NOMO-1 treated with DMSO at 0.1 percent for 48 hours (cell line): ENCODE data around the gene CCIN.

ENCODE experiments used
- DNase-seq: peaks from one replicate; lab custom pipeline; 2025; ENCODE audit not compliant: unreplicated experiment; lab: John Stamatoyannopoulos, UW

CCIN gene

DNA sequence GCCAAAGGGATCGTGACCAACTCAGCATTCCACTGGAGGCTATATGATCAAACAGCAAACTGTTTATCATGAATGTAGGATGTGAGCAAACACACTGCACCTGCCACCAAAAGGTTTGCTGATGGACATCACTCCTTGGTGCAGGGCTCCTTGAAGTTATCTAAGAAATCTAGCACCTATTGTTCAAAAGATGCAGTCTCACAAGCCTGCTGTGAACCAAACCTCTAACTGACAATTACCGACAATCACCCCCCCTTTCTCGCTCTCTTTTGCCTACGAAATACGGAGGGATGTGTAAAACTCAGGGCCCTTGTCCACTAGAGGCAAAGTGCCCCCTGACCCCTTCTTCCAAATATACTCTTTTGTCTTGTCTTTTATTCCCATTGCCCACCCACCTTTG, 19.0 kb downstream of the CCIN start:
- DNase-seq = no peak

DNA sequence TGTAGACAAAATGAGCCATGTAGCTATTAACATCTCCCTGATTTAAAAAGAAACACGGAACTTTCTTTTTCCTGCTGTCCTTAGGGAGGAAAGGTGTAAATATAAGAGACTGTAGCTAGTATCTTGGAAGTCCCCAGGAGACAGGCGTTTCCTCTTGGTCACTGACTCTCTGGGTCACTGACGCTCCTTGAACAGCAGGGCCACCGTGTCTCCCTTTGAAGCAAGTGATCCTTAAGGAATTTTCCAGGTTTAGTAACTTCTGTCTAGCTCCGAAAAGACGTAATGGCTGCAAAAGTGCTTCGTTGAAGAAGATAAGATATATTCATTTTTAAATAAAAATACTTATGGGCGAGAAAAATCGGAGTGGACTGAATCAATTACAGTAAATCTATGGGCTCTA, 20.8 kb downstream of the CCIN start:
- no peak for DNase-seq

DNA sequence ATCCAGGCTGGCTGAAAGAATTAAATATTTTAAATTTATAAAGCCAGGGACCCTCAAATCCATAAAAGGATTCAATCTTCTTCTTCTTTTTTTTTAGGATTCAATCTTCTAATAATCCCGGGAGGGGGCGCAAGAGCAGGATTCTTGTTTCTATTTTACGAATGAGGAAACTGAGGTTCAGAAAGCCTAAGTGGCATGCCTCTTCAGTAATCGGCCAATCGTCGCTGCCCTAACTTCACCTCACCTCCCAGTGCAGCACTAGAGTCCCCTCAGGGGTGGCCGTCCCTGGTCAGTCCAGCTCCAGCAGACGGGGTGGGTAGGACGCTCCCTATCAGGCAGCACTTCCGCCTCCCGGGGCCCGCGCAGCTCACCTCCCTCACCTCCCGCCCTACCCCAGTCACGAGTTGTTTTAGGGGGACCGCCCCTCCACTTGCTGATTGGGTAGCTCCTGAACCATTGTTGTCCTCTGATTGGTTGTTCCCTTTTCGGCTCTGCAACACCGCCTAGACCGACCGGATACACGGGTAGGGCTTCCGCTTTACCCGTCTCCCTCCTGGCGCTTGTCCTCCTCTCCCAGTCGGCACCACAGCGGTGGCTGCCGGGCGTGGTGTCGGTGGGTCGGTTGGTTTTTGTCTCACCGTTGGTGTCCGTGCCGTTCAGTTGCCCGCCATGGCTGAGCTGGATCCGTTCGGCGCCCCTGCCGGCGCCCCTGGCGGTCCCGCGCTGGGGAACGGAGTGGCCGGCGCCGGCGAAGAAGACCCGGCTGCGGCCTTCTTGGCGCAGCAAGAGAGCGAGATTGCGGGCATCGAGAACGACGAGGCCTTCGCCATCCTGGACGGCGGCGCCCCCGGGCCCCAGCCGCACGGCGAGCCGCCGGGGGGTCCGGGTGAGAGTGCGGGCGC, 21.5 kb downstream of the CCIN start, which contains the start of gene CLTA:
Gene CLTA, plus strand, starts transcription at position 534 of the 902 bp plus-strand sequence. Its CDS starts 136 bp downstream, at position 670.
- peak; percentile 100 for DNase-seq

DNA sequence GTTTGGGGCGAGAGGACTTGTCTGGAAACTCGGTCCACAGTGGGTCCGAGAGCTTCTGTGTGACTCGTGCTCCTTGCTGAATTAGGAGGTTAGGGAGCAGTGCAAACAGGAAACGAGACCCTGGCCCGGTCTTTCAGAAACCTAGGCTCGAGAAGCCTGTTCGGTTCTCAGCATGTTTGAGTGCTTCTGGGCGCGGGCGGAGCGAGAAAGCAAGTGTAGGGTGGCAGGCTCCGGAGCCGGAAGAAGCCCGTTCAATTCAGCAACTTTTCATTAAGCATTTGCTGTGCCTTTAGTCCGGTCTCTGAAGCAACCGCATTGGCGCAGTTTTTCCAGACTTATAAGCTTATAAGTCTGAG, 22.1 kb downstream of the CCIN start:
- DNase-seq = peak; percentile 33

DNA sequence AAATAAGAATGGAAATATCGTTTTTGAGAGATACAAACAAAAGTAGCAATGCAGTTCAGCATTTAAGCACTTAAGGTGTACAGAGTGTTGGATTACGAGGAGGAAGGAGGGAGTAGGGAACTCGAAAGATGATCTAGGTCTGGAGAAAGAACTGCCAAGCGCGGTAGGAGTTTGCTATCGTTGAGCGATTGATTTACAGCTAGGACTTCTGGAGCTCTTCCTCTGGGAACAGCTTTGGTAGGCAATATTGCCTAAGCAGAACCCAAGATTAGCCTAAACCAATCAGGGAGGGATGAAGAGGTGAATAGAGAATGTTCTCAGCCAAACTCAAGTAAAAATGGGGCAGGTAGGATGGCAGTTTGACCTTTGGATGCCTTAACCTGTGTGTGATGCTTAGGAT, 22.5 kb downstream of the CCIN start:
- no peak for DNase-seq

DNA sequence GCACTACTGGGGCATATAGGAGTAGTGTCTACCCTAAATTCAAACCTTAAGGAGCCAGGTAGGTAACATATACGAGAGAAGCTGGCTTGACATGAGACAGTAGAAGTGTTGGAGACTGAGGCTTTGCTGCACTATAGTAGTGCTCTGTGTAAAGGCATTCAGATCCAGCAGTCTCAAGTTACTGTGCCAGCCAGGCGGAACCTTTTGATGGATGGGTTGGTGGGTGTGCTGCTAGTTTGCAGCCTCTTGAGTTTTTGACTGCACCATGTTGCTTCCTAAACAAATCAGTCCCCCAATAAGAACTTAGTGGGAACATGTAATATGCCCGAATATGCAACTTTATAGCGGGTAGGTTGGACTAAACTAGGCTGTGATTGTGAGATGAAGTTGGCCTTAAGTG, 23.0 kb downstream of the CCIN start:
- DNase-seq = no peak

DNA sequence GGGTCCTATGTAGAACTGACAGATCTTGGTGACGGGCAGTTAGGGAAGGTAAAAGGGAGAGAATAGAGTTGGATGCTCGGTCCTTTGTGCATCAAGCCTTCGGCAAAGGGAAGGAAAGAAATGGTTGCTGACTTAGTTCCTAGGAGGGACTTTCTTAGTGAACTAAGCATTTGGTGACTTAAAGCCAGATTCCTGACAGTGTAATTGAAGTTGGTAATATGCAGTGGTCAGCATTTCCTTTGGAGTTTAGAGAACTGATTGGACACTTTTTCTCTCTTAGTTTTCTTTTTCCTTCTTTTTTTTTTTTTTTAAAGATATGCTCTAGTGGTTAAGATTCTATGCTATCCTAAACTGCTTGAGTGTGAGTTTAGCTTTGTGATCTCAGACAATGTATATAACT, 23.8 kb downstream of the CCIN start:
- no peak for DNase-seq

DNA sequence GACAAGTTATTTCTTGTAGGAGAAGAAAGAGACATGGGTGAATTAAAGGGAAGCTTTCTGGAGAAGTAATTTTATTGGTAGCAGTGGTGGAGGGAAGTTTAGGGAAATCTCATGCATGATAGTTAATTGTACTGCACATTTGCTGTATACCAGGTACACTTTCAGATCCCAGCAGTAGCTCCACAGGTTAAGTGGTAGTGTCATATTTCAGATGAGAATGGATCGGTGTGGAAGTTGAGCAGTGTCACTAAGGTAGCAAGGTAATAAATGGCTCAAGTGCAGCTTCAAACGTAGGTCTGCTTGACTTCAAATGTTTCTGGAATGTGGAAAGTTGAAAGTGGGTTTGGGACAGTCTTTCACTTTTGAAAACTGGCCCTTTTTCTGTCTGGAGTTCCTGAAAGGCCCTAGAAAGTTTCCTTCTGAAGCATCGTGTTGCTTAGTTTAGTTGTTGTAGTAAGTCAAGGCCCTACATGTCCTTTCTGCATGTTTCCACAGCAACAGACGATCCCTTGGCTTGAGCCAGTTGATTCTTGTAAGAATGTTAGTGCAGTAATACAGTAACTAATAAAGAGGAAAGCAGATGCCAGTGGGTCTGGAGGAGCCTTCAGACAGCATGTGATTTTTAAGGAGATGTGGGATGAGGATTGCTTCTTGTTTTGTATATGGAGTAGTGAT, 25.3 kb downstream of the CCIN start:
- no peak for DNase-seq

DNA sequence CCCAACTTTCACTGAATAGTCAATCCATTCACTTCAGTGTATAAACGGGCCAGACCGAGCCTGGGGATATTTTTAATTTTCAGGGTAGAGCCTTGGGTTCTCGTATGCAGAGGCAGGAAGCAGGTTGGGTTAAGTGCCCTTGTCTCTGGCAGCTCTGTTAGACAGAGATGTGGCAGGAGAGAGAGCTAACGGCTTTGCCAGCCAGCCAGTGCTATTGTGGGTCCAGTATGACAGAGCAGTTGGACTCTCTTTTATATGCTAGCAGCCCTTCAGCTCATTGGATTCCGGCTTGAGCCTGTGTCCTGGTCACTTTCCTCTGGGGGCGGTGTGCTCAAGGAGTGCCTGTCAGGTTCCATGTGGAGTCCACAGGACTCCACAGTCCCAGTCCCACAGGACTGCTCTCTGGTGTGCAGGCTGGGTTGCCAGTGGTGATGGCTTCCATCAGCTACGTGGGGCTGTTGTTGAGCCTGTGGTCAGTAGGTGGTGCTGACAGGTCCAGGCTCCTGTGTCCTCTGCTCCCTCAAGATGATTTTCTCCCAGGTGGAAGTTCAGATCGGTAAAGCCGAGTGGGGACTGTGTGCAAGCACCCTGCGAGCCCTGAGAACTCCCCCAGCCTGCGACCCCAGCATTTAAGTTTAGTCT, 35.8 kb downstream of the CCIN start:
- DNase-seq = no peak

DNA sequence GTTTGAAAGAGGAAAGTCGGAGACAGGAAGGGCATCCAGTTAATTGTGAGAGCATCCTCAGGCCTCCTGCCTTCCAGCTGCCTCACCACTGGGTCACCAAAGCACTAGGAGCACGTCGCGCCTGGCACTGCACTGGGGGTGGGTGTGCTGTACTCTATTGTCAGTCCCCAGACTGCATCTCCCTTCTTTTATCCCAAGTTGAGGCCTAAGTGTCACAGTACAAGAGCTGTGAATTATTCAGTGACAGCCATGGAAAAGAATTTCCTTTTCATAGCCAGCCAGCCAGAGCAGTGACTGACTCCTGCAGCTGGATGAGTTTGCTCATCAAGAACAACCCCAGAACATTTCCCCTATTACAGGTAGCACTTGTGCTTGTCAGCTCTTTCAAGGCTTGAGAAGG, 37.8 kb downstream of the CCIN start:
- DNase-seq = no peak

DNA sequence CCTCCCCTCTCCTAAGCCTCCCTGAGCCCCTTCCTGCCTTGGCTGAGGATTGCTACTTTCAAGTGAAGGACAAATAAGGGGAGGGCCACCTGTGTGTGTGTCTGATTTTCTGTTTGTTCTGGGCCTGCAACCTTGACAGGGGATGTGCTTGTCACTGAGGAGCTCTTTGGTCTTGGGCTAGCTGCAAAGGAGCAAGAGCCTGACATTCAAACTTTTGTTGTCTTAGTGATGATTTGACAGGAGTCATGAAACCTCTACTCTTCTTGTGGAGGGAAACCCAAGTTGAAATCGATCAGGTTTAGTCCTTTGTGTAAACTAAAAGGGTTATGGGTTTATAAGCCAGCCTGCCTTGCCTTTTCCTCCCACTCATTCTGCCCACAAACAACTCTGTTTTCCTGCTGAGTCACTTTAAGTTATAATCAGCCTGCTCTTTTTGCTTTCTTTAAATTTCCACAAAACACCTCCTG, 38.4 kb downstream of the CCIN start:
- no peak for DNase-seq

DNA sequence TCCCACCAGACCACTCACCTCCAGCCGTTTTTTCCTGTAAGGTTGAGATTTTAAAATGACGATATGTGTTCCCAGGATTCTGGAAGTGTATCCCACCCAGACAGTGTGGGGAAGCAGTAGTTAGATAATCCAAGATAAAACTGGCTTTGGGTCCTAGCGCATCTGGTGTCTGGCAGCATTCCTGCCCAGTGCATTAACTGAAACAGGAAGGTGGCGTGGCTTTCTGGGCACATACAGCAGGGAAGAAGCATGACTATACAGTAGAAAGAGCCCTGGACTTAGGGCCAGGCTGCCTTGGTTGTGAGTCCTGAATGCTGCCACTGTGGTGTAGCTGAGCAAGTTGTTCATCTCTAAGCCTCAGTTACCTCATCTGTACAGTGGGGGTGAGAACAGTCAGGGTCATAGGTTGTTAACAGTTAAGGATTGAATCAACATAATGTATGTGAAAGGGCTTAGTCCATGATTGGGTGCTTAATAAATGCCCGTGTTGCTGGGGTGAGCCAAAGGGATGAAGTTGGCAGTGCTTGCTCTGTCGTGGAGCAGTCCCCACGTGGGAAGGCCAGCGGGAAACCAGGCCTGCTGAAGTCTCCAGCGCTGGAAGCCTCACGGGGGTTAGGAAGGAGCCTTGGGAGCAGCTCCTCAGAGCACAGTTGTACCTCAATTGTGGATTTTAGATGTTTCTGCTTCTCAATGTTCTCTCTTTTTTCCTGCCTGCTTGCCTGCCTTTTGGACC, 39.5 kb downstream of the CCIN start:
- DNase-seq = no peak

DNA sequence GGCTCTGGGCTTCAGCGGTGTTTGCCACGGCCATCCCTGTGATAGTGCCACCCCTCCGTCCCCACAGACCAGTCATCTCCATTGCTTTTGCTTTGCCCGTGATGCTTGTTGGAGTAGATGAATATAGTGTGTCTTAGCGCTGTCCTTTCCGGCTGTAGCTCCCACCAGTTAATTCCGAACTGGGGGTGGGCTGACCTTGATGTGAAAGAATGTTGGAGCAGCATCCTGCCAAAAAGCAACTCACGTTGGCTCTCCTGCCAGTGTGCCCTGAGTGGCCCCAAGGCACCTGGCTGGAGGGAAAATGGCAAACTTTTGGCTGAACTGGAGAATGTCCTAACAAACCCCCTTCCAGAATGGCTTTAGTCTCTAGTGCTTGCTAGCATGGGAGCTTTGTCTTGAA, 41.5 kb downstream of the CCIN start:
- no peak for DNase-seq

DNA sequence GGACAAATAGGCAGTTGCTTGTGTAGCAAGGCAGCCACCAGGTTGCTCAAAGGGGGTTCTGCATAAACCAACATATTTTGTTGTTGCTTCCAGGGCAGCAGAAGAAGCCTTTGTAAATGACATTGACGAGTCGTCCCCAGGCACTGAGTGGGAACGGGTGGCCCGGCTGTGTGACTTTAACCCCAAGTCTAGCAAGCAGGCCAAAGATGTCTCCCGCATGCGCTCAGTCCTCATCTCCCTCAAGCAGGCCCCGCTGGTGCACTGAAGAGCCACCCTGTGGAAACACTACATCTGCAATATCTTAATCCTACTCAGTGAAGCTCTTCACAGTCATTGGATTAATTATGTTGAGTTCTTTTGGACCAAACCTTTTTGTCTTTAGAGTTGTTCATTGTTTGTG, 42.3 kb downstream of the CCIN start:
- no peak for DNase-seq

DNA sequence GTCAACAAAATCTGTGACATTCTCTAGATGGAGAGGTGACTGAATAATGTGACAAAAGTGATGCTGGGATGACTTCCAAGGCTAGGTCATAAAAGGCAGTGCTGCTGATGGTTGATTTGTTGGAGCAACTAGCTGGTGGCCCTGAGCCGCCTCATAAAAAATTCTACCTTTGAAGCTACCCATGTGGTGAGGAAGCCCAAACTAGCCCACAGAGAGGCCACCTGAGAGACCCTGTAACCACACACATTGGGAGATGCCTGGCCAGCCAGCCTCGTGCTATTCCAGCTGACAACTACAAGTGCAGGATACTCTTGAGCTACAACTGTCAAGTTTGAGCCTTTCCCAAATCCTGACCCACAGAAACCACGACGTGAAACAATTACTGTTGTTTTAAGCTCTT, 44.2 kb downstream of the CCIN start:
- no peak for DNase-seq

DNA sequence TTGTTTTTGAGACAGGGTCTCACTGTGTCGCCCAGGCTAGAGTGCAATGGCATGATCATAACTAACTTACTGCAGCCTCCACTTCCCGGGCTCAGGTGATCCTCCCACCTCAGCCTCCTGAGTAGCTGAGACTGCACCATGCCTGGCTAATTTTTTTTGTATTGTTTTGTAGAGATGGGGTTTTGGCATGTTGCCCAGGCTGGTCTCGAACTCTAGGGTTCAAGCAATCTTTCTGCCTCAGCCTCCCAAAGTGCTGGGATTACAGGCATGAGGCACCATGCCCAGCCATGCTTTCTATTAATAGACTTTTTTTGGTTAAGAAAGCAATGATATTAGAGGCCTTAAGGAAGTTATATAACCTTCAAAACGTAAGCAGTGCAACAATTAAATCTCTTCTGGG, 44.8 kb downstream of the CCIN start:
- DNase-seq = no peak

DNA sequence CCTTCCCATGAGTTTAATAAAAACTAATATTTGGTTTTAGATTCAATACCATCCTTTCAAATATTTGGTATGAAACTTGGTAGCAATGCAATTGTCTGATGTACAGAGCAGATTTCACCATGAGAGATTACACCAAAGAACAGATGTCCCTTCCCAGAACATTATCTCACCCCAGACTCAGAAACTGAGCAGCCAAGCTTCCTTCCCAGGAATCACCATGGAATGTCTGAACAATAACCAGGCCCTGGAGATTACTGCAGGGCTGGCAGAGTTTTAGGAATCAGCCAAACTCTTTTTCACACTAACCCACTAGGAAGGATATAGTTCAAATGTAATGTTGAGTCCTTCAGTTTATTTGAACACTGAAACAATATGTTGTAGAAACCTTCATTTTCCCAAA, 45.4 kb downstream of the CCIN start:
- no peak for DNase-seq

DNA sequence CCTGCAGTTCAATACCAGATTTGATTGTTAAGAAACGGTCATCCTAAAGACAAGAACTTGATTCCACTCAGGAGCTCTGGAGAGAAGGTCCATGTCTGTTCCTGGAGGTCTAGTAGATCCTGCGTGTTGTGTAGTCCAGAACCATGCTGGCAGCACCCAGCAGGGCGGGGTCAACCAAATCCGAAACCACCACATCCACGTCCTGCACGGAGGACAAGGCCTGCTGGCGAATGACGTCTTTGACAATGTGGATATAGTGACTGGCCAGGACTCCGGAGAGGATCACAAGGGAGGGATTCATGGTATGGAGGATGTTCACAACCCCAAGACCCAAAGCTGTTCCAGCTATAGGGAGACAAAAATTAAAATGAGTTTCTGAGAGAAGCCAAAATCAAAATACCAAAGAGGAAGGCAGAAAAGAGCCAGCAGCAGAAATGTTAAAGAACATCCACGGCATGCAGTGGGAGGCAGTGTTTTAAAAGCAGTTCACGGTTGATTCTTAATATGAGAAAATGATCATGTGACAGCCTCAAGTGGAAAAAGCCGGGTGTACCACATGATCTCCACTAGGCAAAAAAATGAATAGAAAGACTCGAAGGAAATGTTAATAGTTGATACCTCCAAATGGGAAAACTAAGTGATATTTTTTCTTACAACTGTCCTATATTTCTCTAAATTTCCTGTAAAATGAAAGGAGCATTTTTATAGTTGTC, 48.2 kb downstream of the CCIN start:
- DNase-seq = no peak

DNA sequence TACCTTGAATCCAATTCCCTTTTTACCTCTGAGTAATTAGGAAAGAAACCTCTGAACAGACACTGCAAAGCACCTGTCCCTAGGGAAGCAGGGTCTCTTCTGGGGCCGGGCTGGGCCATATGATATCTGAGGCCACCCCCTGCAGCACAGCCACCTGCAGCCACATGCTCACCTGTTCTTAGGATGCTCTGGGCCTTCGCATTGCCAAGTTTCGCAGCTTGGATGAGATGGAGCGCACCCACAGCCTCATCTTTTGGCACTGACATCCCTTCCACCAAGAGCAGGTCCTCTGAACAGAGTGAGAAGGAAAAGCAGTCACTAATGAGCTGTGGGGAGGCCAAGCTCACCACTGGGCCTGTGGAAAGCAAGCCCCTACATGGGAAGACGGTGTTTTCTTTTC, 48.8 kb downstream of the CCIN start:
- DNase-seq = no peak

DNA sequence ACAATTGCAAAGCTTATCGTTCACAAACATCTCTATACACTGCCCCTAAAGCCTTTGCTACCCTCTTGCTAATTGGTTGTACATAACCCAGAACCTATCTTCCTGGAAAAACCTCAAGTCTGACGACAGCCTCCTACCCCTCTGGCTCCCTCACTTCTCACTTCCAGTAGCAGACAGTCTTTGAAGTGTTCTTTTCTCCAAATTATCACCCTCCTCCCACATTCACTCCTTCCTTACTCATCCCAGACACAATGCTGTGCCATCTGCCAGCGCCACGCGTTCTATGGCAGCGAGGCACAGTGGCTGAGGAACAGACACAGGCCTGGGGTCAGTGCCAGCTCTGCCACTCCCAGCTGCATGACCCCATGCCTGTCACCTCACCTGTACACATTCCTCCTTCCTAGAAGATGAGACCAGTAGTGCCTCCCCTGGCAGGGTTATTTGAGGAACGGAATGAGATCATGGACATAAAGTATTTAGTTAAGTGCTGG, 49.3 kb downstream of the CCIN start:
- DNase-seq = no peak
